A673 (cell line): ENCODE results near the gene AMOTL1.

Source experiments
- CTCF ChIP-seq: fragments of 300-800, 200-600 bp; sonication (generic); conservative IDR thresholded peaks from 2 replicates; pipeline ENCODE4 v1.5.1; 2017; ENCODE audit warnings: low read depth, mild to moderate bottlenecking, antibody characterized with exemption, low read length, moderate library complexity, mixed read lengths
- EZH2 ChIP-seq: fragments of 200-600 bp; sonication (generic); IDR thresholded peaks from 2 replicates; pipeline ENCODE4 v1.6.1; 2017; ENCODE audit warnings: borderline replicate concordance, low read depth, mild to moderate bottlenecking, mixed read lengths, antibody characterized with exemption, low read length; ENCODE audit not compliant: poor library complexity, severe bottlenecking

DNA sequence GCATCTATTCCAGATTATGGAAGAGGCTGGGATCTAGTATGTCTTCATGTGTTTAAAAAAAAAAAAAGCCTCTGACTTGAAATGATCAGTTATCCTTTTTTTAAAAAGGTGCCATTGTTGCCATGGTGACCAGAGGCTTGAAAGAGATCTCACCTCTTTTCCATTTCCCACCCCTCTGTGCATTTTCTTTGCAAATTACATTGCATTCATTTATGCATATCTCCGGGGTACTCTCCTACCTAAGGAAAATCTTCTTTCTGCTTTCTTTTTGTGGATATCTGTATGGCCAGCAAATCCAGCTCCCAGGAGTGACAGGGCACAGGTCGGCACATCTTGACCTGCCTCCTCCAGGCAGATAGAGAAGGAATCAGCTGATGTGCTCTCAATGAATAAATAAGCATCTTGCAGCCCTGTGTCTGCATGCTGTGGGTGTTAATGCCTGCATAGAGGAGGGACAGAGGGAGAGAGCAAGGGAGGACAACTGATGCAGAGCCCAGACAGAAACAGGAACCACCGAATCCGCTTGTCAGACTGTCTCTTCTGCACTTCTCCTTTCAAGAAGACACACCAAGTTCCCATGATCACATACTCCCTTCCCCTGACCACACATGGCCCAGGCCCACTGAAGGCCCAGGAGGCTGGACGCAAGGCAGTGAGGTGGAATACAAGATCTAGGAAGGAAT lies 154.3 kb downstream of the AMOTL1 start:
- TF ChIP-seq EZH2 (no peak), CTCF (no peak)
